ENCODE data around the gene MEST. TPM values are rescaled to one million over a fixed set of nuclear protein-coding genes. Genes with fewer than 3 reads are reported as not detected.
"Not testable (repeated sequence)": the region's sequence is repeated elsewhere in the genome, so short reads cannot be mapped to it uniquely, and the experiment has no call there.

The MEST gene
- total RNA-seq, 4 donors from 2014 or later = 1.4 to 2.3 (median 1.7) TPM

DNA sequence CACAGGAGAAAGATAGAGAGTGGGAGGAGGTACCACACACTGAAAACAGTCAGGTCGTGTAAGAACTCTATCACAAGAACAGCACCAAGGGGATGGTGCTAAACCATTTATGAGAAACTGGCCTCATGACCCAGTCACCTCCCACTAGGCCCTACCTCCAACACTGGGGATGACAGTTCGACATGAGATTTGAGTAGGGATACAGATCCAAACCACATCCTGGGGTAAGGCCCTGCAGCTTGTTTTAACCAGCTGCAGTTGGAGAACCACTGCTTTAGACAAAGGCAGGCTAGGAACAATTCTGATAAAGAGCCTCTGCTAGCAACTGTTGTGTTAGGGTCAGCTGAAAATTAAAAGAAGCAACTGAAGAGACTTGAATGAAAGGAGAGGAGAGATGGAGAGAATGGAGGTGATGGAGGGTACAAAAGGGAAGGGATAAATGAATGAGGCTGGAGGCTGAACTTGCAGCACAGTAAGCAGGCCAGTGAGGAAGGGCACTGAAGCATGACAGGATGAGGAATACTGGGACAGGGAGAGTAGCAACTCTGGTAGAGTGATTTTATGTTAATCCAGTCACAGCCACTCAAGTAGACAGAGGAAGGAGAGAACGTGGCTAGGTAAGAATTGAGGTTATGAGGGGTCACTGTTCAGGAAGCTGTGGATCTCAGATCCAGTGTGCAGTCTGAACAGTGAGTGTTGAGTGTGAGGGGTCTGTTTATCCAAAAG lies 23.6 kb downstream of the MEST start:
- DNase-seq (no peak), ATAC-seq (no peak)
- Histone ChIP-seq H3K9me3 (no peaks in the 10 kb centered on the region), H3K36me3 (no peaks in the 10 kb centered on the region), H3K27me3 (no peaks in the 10 kb centered on the region), H3K27ac (no peak overlapping the region), H3K4me3 (no peak overlapping the region), H3K4me1 (no peaks in the 10 kb centered on the region)
- TF ChIP-seq, protein P1, sequence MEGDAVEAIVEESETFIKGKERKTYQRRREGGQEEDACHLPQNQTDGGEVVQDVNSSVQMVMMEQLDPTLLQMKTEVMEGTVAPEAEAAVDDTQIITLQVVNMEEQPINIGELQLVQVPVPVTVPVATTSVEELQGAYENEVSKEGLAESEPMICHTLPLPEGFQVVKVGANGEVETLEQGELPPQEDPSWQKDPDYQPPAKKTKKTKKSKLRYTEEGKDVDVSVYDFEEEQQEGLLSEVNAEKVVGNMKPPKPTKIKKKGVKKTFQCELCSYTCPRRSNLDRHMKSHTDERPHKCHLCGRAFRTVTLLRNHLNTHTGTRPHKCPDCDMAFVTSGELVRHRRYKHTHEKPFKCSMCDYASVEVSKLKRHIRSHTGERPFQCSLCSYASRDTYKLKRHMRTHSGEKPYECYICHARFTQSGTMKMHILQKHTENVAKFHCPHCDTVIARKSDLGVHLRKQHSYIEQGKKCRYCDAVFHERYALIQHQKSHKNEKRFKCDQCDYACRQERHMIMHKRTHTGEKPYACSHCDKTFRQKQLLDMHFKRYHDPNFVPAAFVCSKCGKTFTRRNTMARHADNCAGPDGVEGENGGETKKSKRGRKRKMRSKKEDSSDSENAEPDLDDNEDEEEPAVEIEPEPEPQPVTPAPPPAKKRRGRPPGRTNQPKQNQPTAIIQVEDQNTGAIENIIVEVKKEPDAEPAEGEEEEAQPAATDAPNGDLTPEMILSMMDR (IDR thresholded peaks at IDR 0.05 in 4 of 5, conservative IDR thresholded peaks at IDR 0.05 in 1 of 5) = no peak
- TF ChIP-seq POLR2A (IDR thresholded peaks at IDR 0.05) = no peak
- intact Hi-C loops (cut with DNase I; ENCODE audit: low total_unique reads) = no loop called here
- in situ Hi-C loops (cut with MboI; ENCODE audit: low sequenced_read_pairs in 4 of 4) = no loop called here

DNA sequence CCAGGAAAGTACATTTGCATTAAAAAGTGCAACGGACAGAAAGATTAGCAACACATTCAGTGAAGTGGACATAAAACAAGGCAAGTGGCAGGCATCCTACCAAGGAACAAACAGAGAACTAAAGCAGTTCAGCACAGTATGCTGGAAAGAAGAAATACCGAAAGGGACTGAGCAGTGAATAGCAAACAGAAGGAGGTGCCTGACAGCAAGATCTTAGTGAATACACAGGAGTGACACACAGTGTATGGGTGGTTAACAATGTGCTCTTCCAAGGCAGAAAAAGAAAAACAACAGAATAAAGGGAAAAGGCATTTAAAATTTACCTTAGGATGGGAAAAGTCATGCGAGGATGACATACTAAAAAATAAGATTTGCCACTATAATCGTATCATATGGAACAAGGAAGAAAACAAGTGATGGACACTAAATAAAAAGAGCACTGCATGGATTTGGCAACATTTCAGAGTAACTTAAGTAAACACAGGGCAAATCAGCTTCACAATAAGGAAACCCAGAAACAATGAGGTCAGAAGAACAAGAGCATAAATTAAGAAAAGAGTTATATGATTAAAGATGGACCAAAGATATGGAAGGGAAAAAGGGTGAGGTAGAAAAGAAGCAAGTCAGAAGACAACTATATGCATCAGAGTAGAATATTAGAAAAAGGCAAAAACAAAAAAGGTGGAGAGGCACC lies 29.5 kb downstream of the MEST start:
- Histone ChIP-seq H3K9me3 (no peaks in the 10 kb centered on the region), H3K36me3 (no peaks in the 10 kb centered on the region), H3K4me3 (no peak overlapping the region), H3K27me3 (no peaks in the 10 kb centered on the region), H3K4me1 (no peaks in the 10 kb centered on the region), H3K27ac (no peak overlapping the region)
- TF ChIP-seq POLR2A (IDR thresholded peaks at IDR 0.05) = no peak
- TF ChIP-seq, protein P1 (IDR thresholded peaks at IDR 0.05 in 4 of 5, conservative IDR thresholded peaks at IDR 0.05 in 1 of 5) = no peak
- in situ Hi-C loops (cut with MboI; ENCODE audit: low sequenced_read_pairs in 4 of 4) (no loop called here), intact Hi-C loops (cut with DNase I; ENCODE audit: low total_unique reads) (no loop called here)
- DNase-seq (no peak), ATAC-seq (no peak)

GRCh38 chr7:130523519-130524125 lies 31.7 kb downstream of the MEST start:
- H3K27ac ChIP-seq; in situ Hi-C loops (cut with MboI; ENCODE audit: low sequenced_read_pairs in 4 of 4); ATAC-seq; intact Hi-C loops (cut with DNase I; ENCODE audit: low total_unique reads); H3K36me3 ChIP-seq; DNase-seq; H3K9me3 ChIP-seq; H3K27me3 ChIP-seq; H3K4me1 ChIP-seq; H3K4me3 ChIP-seq: not testable (repeated sequence)

DNA sequence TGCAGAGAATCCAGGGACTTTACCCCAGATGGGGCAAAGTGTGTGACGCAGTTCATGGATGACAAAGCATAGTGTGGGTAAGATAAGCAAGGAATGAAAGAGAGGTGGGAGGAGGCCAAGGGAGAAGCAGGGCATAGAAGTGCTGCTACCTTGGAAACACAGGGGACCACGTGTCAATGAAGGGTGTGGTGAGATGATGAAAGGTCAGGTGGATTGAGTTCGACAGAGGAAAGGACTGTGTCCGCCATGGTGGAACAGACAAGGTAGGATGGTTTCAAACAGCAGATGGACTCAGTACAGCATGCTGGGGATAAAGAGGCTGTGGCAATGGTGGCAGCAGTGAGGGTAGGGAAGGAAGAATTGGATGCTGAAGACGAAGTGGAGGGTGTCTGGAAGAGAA lies 32.7 kb downstream of the MEST start:
- in situ Hi-C loops (cut with MboI; ENCODE audit: low sequenced_read_pairs in 4 of 4) (no loop called here), intact Hi-C loops (cut with DNase I; ENCODE audit: low total_unique reads) (no loop called here)
- Histone ChIP-seq H3K36me3 (no peaks in the 10 kb centered on the region), H3K27me3 (no peaks in the 10 kb centered on the region), H3K9me3 (no peaks in the 10 kb centered on the region), H3K27ac (no peak overlapping the region), H3K4me1 (no peaks in the 10 kb centered on the region), H3K4me3 (no peak overlapping the region)
- TF ChIP-seq, protein P1 (IDR thresholded peaks at IDR 0.05 in 4 of 5, conservative IDR thresholded peaks at IDR 0.05 in 1 of 5) = no peak
- no peak for TF ChIP-seq POLR2A (IDR thresholded peaks at IDR 0.05)
- DNase-seq (no peak), ATAC-seq (no peak)

DNA sequence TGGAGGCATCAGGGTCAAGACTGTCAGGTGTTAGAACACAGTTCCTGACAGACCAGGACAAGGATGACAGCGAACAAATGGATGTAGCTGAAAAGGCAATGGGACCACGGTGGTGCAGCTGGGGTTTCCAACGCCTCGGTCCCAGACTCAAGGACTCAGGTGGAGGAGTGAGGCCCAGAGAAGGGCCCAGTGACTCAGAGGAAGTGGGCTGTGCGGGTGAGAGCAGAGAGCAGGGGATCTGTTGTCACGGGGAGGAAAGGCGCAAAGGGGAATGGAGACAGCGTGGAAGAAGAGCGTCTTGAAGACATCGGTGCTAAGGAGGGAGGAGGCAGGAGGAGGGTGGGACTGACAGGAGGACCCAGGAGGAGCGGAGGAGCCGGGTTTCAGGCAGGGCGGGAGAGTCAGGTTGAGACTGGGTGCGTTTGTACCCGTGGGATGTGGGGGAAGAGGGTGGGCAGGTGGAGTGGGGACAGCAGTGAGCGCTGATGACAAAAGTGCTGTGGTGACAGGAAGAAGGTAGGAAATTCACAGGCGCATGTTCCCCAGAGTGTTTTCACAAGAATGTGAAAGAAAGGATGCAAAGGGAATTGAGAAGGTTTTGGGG lies 36.0 kb downstream of the MEST start:
- DNase-seq; H3K4me1 ChIP-seq; intact Hi-C loops (cut with DNase I; ENCODE audit: low total_unique reads); H3K4me3 ChIP-seq; H3K9me3 ChIP-seq; ATAC-seq; H3K36me3 ChIP-seq; H3K27me3 ChIP-seq; H3K27ac ChIP-seq; in situ Hi-C loops (cut with MboI; ENCODE audit: low sequenced_read_pairs in 4 of 4): not testable (repeated sequence)
